Activated CD8-positive, alpha-beta memory T cell treated with anti-CD3 and anti-CD28 coated beads for 4 hours (primary cell): ENCODE data around the gene CDK16.
A peak's percentile ranks its signal among the peaks of the same experiment; 100 is the strongest.

Experiments
- DNase-seq, 2 donors: peaks; one replicate each; pipeline ENCODE4 v3.0.0-alpha.2; 2020; ENCODE audit warnings: low read depth in 2 of 2

The CDK16 gene

DNA sequence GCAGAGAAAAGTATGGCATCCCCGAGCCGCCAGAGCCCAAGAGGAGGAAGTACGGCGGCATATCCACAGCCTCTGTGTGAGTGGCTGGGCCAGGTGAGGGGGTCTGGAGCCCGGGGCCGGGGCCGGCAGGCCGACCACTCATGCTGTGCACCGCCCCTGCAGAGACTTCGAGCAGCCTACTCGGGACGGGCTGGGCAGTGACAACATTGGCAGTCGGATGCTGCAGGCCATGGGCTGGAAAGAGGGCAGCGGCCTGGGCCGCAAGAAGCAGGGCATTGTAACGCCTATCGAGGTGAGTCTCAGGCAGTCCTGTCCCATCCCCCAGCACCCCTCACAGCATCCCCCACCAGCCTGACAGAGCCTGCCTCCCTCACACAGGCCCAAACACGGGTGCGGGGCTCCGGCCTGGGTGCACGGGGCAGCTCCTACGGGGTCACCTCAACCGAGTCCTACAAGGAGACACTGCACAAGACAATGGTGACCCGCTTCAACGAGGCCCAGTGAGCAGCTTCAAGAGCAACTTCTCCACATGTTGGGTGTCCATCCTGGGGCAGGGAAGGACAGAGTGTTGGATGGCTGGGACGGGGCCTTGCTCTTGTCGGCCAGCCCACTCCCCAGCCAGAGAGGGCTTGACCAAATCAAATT is 32.3 kb upstream of the CDK16 start:
- DNase-seq, result no peak

DNA sequence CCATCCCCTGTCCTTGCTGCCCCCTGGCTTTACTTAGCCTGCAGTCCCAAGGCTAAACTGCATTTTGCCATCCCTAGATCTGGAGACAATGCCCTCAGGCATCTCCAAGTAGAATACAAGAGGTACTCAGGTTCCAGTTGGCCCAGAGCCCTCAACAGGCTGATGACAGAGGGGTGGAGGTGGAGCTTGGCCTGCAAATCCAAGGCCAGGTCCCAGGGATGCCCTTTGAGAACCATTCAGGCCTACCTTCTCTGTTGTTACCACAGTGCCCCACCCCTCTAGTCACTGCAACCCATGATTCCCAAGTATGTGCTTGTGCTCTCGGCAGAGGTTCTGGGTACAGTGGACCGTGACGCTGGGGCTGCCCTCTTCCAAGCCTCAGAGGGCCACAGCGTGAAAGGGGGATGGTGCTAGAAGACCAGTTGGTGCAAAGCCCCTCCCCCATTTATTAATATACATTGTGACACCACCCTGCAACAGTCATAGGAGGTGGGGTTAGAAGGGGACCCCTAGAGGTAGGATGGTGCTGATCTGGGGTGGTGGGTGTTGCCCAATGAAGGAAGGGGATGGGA is 31.3 kb upstream of the CDK16 start:
- DNase-seq, result no peak

GRCh38 chrX:47189906-47190305 is 28.6 kb upstream of the CDK16 start:
- DNase-seq, result no peak

- peak; percentile 58 to 74 for DNase-seq
Observed at GRCh38 chrX:47190445-47191269, 27.8 kb upstream of the CDK16 start.

GRCh38 chrX:47191331-47191730 is 27.1 kb upstream of the CDK16 start:
- DNase-seq, result peak; percentile 24 to 26

GRCh38 chrX:47191806-47192401 is 26.6 kb upstream of the CDK16 start:
- DNase-seq, result no peak

GRCh38 chrX:47193475-47194193 is 24.8 kb upstream of the CDK16 start, which contains the start of gene UBA1:
TSS of gene UBA1 (plus strand) at chrX:47193829. CDS start at chrX:47198803, 4,974 bp downstream.
- peak; percentile 84 to 96 for DNase-seq

DNA sequence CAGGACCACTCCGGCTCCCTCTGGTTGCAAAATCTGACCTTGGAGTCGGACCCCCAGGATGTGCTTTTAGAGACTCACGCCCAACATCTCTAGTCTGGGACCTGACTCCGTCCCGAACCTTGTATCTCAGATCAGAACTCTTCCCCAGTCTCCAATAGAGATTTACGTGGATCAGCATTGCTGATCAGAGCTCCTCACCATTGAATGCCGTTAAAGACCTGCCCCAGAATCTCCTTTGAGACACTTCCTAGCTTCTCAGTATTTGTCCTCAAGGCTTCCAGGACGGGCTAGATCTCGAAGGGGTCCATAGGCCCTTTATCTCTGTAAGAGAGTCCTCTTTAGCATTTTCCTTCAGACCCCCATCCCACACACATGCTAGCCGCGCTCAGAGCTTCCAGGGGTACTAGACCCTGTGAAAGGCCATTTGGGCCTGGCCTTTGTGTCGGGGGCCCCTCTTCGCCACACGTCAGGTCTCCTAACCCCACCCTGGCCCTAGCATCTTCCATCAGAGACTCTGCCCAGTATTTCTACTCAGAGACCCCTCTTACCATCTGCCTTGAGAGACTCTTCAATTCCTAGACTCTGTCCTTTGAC is 24.2 kb upstream of the CDK16 start:
- no peak for DNase-seq

- no peak for DNase-seq
Observed at GRCh38 chrX:47196098-47196497, 22.4 kb upstream of the CDK16 start.

DNA sequence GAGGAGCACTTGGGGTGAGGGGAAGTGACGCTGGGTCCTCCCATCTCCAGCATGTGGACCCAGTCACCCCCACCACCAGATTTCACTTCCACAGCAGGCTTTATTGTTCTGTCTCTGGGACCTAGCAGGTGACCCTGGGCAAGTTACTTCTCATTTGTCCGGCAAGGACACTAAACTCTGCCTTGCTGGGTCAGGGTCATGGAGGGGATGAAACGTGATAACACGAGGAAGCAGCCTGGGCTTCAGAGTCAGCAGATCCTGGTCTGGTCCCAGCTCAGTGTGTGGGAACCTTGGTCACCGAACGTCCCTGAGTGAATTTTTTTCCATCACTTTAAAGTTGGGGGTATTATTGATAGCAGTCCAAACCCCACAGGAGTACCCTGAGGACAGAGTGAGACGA is 21.0 kb upstream of the CDK16 start:
- DNase-seq, result no peak

GRCh38 chrX:47198026-47198686 is 20.3 kb upstream of the CDK16 start:
- DNase-seq, result no peak

DNA sequence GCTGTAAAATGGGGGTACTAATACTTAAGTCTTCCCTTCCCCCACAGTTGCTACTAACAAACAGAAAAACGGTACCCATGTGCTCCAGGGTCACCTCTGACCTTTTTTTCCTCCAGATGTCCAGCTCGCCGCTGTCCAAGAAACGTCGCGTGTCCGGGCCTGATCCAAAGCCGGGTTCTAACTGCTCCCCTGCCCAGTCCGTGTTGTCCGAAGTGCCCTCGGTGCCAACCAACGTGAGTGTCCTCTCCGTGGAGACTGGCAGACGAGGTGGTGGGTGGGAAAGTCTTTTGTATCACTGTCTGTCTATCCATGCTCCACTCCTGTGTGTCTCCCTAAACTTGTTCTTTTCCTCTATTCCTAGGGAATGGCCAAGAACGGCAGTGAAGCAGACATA is 19.8 kb upstream of the CDK16 start:
- no peak for DNase-seq

- DNase-seq, result no peak
Observed at GRCh38 chrX:47199286-47199685, 19.2 kb upstream of the CDK16 start.

DNA sequence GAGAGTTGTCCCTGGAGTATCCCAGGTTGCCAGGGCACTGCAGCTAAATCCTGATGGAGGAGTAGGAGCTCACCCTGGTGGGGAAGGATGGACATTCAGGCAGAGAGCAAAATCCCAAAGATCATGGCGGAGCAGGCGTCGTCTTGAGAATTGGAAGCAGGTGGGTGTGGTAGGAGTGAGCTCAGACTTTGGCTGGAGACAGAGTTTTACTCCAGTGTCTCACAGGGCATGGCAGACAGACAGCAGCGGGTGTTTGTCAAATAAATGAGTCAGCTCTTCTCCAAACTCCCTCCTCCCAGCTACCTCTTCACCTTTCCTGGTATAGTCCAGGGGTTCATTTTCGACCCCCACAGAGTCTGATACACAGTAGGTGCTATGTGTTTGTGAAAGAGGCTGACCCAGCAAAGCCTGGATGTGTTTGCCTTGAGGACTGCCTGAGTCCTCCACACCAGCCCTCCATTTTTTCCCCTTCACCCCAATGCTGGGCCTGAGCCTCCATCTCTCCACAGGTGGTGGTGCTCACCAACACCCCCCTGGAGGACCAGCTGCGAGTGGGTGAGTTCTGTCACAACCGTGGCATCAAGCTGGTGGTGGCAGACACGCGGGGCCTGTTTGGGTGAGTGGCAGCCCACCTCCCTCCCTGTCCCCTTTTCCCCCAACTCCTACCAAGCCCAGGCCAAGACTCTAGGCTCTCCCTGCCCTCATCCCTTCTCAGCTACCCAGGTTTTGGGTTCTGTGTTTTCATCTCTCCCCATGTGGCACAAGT is 17.9 kb upstream of the CDK16 start:
- no peak for DNase-seq

DNA sequence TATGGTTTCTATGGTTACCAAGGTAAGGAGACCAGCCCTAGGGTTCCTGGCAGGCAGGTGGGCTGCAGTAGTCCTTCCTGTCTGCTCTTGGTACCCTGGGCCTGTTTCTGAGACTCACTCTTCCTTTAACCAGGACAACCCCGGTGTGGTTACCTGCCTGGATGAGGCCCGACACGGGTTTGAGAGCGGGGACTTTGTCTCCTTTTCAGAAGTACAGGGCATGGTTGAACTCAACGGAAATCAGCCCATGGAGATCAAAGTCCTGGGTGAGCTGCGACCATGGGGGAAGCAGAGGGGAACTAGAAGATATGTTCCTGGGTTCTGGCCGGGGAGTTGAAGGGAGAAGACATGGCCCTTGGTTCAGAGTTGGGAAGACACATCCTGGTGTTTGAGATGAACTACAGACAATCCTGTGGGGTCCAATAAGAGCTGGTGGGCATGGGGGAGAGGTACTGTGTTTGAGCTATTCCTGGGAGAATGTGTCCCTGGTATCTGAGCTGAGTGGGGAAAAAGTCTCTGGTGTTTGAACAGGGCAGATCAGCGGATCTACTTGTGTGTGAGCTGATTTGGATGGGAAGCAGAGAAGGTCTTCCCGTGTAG is 17.0 kb upstream of the CDK16 start:
- DNase-seq, result no peak

- no peak for DNase-seq
Observed at GRCh38 chrX:47202316-47202715, 16.2 kb upstream of the CDK16 start.

- DNase-seq, result no peak
Observed at GRCh38 chrX:47202877-47203276, 15.6 kb upstream of the CDK16 start.

DNA sequence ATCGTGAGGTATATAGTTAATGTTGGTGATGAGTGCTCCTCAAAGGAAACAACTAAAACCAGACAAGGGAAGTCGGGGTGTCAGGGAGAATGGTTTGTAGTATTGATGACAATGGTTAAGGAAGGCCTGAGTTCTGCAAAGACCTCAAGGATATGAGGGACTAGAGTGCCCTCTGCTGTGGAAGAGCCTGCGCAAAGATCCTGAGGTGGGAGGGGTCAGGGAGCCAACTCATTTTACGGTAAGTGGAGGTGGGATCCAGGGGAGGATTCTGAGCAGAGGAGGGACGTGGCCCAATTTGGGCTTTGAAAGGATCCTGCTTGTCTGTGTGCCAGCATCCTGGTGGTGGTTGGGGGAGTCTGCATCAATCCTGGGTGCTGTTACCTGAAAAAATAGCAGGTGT is 13.5 kb upstream of the CDK16 start:
- no peak for DNase-seq

DNA sequence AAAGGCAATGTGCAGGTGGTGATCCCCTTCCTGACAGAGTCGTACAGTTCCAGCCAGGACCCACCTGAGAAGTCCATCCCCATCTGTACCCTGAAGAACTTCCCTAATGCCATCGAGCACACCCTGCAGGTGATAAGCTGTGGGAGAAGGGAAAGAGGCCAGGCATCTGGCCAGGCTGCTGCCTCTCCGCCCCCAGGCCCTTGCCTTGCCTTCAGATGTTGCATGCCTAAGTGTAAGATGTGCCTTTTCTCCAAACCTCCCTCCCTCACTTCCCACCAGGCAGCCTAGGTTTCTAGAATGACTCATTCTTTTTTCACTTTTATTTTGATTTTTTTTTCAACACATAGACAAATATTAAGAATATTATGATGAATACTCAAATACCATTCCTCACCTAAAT is 12.2 kb upstream of the CDK16 start:
- no peak for DNase-seq

DNA sequence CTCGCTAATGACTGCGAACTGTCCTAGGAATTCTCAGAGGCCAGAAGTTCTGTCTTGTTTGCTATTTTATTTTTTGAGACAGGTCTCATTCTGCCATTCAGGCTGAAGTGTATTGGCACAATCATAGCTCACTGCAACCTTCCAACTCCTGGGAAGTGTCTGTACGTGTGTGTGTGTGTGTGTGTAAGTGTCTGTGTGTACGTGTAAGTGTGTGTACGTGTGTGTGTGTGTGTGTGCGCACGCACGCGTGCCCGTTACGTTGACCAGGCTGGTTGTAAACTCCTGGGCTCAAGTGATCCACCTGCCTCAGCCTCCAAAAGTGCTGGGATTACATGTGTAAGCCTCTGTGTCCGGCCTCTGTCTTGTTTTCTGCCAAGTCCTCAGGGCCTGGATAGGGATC is 10.4 kb upstream of the CDK16 start:
- DNase-seq, result no peak
